Kidney (tissue), 14 donors: Measurements from ENCODE around the gene LGR5. TPM values are rescaled to one million over a fixed set of nuclear protein-coding genes. Genes with fewer than 3 reads are reported as not detected.

Experiments
- DNase-seq, 5 donors: peaks; one replicate each; pipeline ENCODE4 v3.0.0-alpha.2; 2013 to 2020
- FAIRE-seq: peaks from 2 replicates; lab custom pipeline; 2012; peaks lifted over from hg19 to GRCh38; lab: Jason Lieb, UNC
- H3K27ac ChIP-seq, 2 donors: one replicate each; pipeline ENCODE4 v1.7.0; 2013; ENCODE audit warnings: low read depth in 2 of 2, low read length in 2 of 2, inconsistent platforms in 1 of 2
- H3K27me3 ChIP-seq: one replicate; pipeline ENCODE4 v1.7.1; 2013; ENCODE audit warnings: low read length, inconsistent platforms; ENCODE audit not compliant: control insufficient read depth, insufficient read depth
- H3K36me3 ChIP-seq, 3 donors: one replicate each; pipeline versions ENCODE4 v1.7.0 to v1.7.1; 2013; ENCODE audit warnings: low read length in 3 of 3, control low read depth in 1 of 3, inconsistent platforms in 1 of 3; ENCODE audit not compliant: insufficient read depth in 3 of 3, control insufficient read depth in 2 of 3
- H3K4me1 ChIP-seq, 3 donors: one replicate each; pipeline versions ENCODE4 v1.7.0 to v1.7.1; 2013; ENCODE audit warnings: low read length in 3 of 3, inconsistent platforms in 1 of 3, low read depth in 1 of 3; ENCODE audit not compliant: control insufficient read depth in 2 of 3, insufficient read depth in 2 of 3
- H3K4me3 ChIP-seq, 3 donors: one replicate each; pipeline versions ENCODE4 v1.7.0 to v1.8.1; 2013; ENCODE audit warnings: low read length in 3 of 3, control low read depth in 1 of 3, inconsistent platforms in 1 of 3
- H3K9ac ChIP-seq, 3 donors: one replicate each; pipeline versions ENCODE4 v1.7.0 to v1.7.1; 2013; ENCODE audit warnings: low read length in 3 of 3, control low read depth in 1 of 3, inconsistent platforms in 1 of 3
- H3K9me3 ChIP-seq, 3 donors: one replicate each; pipeline versions ENCODE4 v1.7.0 to v1.7.1; 2013; ENCODE audit warnings: low read length in 3 of 3, control low read depth in 1 of 3, inconsistent platforms in 1 of 3; ENCODE audit not compliant: control insufficient read depth in 2 of 3, insufficient read depth in 1 of 3
- intact Hi-C: fragments of 100-400 bp; cut with DNase I; formaldehyde crosslinking; loops from one replicate; pipeline ENCODE4 v1.11.1; 2022
- polyA plus RNA-seq: library from polyadenylated mRNA; stranded (reverse); fragments of 350-450 nt; fragmentation: Illumina TruSeq; extraction: RNeasy Lipid Tissue Mini Kit (QIAGEN cat#74804); gene quantifications from one replicate; pipeline ENCODE4 v1.2.3, GENCODE V29; 2014; ENCODE audit warnings: low read depth, low replicate concordance; ENCODE audit not compliant: insufficient read depth
- total RNA-seq: library from RNA; stranded (reverse); fragmentation: NEBNext Ultra II Directional; extraction: Animal tissue kit (Norgen Biotek cat#: 25700); gene quantifications from one replicate; pipeline ENCODE4 v1.2.1, GENCODE V29; 2021
- TF ChIP-seq, protein P1 (sequence below): IDR thresholded peaks from 3 replicates; pipeline ENCODE4 v1.5.1; 2012; ENCODE audit warnings: mild to moderate bottlenecking, moderate library complexity, borderline replicate concordance; ENCODE audit not compliant: insufficient read depth; ENCODE audit errors: extremely low read depth
- donor health status: control.
- donor health status: control.
- donor health status: control.
- donor health status: control.
- donor health status: control.
- donor health status: DM: yes; HTN: yes; CAD: no.
- donor health status: Normal renal cell carcinoma (clear cell type).

Gene LGR5
- total and polyA plus RNA-seq, 2 donors from 2014 or later: 0.19 TPM; not detected in 1

DNA sequence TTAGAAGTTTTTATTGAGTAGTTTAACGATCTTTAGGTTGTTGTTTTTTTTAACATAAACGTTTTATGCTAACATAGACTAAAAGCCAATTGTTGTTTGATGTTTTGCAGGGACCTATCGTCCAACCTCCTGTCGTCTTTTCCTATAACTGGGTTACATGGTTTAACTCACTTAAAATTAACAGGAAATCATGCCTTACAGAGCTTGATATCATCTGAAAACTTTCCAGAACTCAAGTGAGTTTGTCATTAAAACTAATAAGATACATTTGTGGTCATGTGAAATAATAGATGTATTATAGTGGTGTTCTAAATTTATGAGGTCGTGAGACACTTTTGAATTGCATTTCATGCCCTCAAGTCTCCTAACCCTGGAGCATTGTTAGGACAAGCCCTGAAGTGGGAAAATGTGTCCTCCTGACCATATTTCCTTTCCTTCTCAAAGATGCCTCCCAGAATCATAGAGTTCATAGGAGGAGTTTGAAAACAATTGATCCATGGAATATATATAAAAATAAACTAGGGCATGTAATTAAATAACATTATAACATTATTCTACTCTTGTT, 139.2 kb downstream of the LGR5 start:
- Histone ChIP-seq H3K27ac (no peak overlapping the region), H3K9me3 (no peaks in the 10 kb centered on the region), H3K9ac (no peak overlapping the region), H3K4me3 (no peak overlapping the region), H3K27me3 (no peaks in the 10 kb centered on the region), H3K4me1 (no peaks in the 10 kb centered on the region), H3K36me3 (no peaks in the 10 kb centered on the region)
- intact Hi-C loops: no loop called here
- TF ChIP-seq, protein P1, sequence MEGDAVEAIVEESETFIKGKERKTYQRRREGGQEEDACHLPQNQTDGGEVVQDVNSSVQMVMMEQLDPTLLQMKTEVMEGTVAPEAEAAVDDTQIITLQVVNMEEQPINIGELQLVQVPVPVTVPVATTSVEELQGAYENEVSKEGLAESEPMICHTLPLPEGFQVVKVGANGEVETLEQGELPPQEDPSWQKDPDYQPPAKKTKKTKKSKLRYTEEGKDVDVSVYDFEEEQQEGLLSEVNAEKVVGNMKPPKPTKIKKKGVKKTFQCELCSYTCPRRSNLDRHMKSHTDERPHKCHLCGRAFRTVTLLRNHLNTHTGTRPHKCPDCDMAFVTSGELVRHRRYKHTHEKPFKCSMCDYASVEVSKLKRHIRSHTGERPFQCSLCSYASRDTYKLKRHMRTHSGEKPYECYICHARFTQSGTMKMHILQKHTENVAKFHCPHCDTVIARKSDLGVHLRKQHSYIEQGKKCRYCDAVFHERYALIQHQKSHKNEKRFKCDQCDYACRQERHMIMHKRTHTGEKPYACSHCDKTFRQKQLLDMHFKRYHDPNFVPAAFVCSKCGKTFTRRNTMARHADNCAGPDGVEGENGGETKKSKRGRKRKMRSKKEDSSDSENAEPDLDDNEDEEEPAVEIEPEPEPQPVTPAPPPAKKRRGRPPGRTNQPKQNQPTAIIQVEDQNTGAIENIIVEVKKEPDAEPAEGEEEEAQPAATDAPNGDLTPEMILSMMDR: no peak
- no peak for DNase-seq
- FAIRE-seq: no peak

DNA sequence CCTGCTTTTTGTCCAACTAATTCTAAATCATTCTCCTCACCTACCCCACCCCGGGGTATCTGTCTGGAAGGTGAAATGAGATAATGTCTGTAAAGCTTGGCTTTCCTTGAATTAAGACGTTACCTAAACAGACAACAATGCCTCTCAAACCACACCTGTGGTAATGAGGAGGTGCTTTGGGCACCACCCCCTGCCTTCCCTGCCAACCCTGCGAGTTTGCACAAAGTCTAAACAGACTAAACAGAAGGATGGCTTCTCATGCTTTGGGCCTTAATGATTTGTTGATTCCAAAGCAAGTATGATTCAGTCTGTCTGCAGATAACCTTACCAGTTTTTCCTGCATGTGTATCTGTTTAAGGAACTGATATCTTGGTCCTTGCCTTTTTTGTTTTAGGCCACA, 141.6 kb downstream of the LGR5 start:
- Histone ChIP-seq H3K9ac (no peak overlapping the region), H3K9me3 (no peaks in the 10 kb centered on the region), H3K27ac (no peak overlapping the region), H3K4me1 (no peaks in the 10 kb centered on the region), H3K27me3 (no peaks in the 10 kb centered on the region), H3K4me3 (no peak overlapping the region), H3K36me3 (no peaks in the 10 kb centered on the region)
- intact Hi-C loops: no loop called here
- no peak for FAIRE-seq
- TF ChIP-seq, protein P1: no peak
- no peak for DNase-seq

DNA sequence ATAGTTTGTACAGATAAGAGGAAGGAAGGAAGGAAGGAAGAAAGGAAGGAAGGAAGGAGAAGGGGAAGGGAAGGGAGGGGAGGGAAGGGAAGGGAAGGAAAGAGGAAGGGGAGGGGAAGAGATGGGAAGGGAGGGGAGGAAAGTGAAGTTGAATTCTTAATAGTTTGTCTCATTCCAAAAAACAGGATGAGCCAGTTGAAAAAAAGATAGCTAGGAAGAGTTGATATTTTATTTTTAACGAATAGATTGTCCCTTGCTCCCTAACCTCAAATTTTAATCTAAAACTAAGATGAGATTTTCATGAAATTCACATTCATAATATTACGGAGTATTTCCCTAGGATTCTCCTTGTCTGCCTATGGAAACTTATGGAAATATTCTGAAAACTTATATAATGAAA, 143.3 kb downstream of the LGR5 start:
- H3K4me1 ChIP-seq: no peaks in the 10 kb centered on the region
- no peak for FAIRE-seq
- intact Hi-C loops: no loop called here
- no peak overlapping the region for H3K4me3 ChIP-seq
- H3K9me3 ChIP-seq: no peaks in the 10 kb centered on the region
- no peak overlapping the region for H3K9ac ChIP-seq
- TF ChIP-seq, protein P1: no peak
- no peak for DNase-seq
- no peak overlapping the region for H3K27ac ChIP-seq
- H3K27me3 ChIP-seq: no peaks in the 10 kb centered on the region
- no peaks in the 10 kb centered on the region for H3K36me3 ChIP-seq

- Histone ChIP-seq H3K27ac (no peak overlapping the region), H3K27me3 (no peaks in the 10 kb centered on the region), H3K4me3 (no peak overlapping the region), H3K9me3 (no peaks in the 10 kb centered on the region), H3K9ac (no peak overlapping the region), H3K4me1 (no peaks in the 10 kb centered on the region), H3K36me3 (no peaks in the 10 kb centered on the region)
- TF ChIP-seq, protein P1: no peak
- DNase-seq: no peak
- no peak for FAIRE-seq
- intact Hi-C loops: no loop called here
Measured at GRCh38 chr12:71584356-71584755, 144.8 kb downstream of the LGR5 start.
